ENCODE measurements around the gene CAMTA1. TPM values are rescaled to one million over a fixed set of nuclear protein-coding genes. Genes with fewer than 3 reads are reported as not detected.

Gene CAMTA1
- polyA plus RNA-seq, 1 donor from 2014 or later: 162 TPM

DNA sequence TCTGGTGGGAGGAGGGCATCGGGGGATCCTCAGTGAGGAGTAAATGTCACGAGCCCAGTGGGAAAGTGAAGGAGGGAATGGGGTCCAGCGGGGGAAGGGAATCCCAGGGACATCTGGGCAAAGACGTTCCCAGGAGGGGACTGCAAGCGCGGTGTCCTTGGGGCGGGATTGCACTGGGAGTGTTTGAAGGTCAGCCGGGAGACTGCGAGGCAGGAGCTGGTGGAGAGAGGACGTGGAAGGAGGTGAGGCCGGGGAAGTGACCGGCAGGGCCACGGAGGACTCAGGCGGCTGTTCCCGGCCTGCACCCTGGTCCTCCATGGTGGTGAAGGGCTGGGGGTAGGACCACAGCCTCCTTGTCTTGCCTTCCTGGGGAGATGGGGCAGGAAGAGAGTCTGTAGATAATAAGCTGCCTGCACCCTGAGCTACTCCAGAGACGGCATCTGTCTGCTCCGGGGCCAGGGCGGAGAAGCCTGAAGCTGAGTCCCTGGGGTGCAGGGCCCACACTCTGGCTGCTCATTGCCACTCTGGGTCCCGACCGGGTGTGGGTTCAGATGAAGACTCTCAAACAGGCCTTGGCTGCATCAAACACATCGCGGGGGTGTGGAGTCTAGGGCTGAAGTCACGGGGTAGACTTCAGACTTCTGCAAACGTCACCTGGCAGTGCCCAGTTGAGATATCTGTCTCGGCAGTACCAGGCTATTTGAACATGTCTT is 264.8 kb downstream of the CAMTA1 start:
- no peak overlapping the region for H3K9ac ChIP-seq (ENCODE audit: low read length)
- H3F3A ChIP-seq (ENCODE audit: insufficient read depth, low read length, poor library complexity, severe bottlenecking): no peaks in the 10 kb centered on the region
- no peaks in the 10 kb centered on the region for H3K9me2 ChIP-seq (ENCODE audit: insufficient read depth, low read length)
- no peaks in the 10 kb centered on the region for H4K20me1 ChIP-seq (ENCODE audit: insufficient read depth)
- no peaks in the 10 kb centered on the region for H3K36me3 ChIP-seq (ENCODE audit: insufficient read depth, low read length)
- no peak overlapping the region for H3K4me2 ChIP-seq (ENCODE audit: low read length)
- H3K27me3 ChIP-seq (ENCODE audit: insufficient read depth, low read depth, low read length): no peaks in the 10 kb centered on the region
- H2AFZ ChIP-seq (ENCODE audit: low read depth, low read length): no peak overlapping the region
- H3K79me2 ChIP-seq (replicated peaks; ENCODE audit: insufficient read depth, low read length): no peaks in the 10 kb centered on the region
- no peak overlapping the region for H3K27ac ChIP-seq (ENCODE audit: low read length)
- no peaks in the 10 kb centered on the region for H3K9me3 ChIP-seq (ENCODE audit: low read length)
- TF ChIP-seq SMC3 (conservative IDR thresholded peaks at IDR 0.05; ENCODE audit: poor library complexity): no peak
- no peak for TF ChIP-seq EP300 (conservative IDR thresholded peaks at IDR 0.05; ENCODE audit: poor library complexity, severe bottlenecking)
- no peak for TF ChIP-seq RAD21 (conservative IDR thresholded peaks at IDR 0.05)
- H3K4me3 ChIP-seq (ENCODE audit: low read length): no peak overlapping the region

DNA sequence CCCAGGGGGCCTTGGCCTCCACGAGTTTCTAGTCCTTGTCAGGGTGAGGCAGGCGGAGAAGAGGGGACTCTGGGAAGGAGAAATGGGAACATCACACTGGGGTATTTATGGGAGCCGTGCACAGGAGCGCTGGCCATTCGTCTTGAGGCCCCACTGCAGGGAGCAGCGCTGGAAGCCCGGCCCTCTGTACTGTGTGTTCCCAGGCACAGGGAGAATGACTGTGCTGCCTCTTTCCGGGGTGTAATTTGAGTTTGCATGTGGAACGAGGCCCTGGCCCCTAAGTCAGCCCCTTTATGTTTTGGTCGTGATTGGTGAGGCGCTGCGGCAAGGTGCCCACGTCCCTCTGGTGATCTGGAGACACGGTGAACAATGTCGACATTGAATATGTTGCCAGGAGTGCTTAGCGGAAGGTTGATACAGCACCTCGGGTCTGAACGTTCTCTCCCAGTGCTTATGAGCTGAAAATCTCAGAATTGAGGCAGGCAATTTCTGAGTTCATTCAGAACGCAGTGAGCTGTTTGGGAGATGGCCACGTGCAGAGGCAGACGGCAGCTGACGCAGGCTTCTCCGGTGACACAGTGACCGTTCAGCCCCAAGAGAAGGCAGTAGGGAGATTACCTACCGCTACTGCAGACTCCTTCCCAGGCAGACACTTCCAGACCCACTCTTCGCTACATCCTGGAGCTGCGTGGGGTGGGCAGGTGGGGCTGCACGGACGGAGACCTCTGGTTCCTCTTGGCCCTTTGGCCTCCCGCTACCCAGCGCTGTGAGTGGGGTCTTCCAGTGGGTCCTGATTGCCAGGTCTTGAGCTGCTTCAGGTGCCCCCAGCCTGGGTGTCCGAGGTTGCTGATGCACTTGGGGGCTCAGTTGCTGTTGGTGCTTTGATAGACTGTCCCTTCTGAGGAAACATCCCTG is 265.8 kb downstream of the CAMTA1 start:
- Histone ChIP-seq H2AFZ (ENCODE audit: low read depth, low read length) (no peak overlapping the region), H3K27me3 (ENCODE audit: insufficient read depth, low read depth, low read length) (no peaks in the 10 kb centered on the region)

More for the DNA sequence above, 265.8 kb downstream of the CAMTA1 start:
- Histone ChIP-seq H3F3A (ENCODE audit: insufficient read depth, low read length, poor library complexity, severe bottlenecking) (no peaks in the 10 kb centered on the region), H3K9me2 (ENCODE audit: insufficient read depth, low read length) (no peaks in the 10 kb centered on the region), H3K4me2 (ENCODE audit: low read length) (no peak overlapping the region), H3K4me3 (ENCODE audit: low read length) (no peak overlapping the region), H3K9ac (ENCODE audit: low read length) (no peak overlapping the region), H4K20me1 (ENCODE audit: insufficient read depth) (no peaks in the 10 kb centered on the region), H3K27ac (ENCODE audit: low read length) (no peak overlapping the region), H3K9me3 (ENCODE audit: low read length) (no peaks in the 10 kb centered on the region), H3K36me3 (ENCODE audit: insufficient read depth, low read length) (no peaks in the 10 kb centered on the region), H3K79me2 (replicated peaks; ENCODE audit: insufficient read depth, low read length) (no peaks in the 10 kb centered on the region)
- TF ChIP-seq EZH2 (IDR thresholded peaks at IDR 0.05; ENCODE audit: borderline replicate concordance, insufficient read depth, low read length, poor library complexity, severe bottlenecking) (no peak), RAD21 (conservative IDR thresholded peaks at IDR 0.05) (no peak), REST (IDR thresholded peaks at IDR 0.05; ENCODE audit: borderline replicate concordance) (no peak), SMC3 (conservative IDR thresholded peaks at IDR 0.05; ENCODE audit: poor library complexity) (no peak), MXI1 (conservative IDR thresholded peaks at IDR 0.05; ENCODE audit: poor library complexity, severe bottlenecking) (no peak), EP300 (conservative IDR thresholded peaks at IDR 0.05; ENCODE audit: poor library complexity, severe bottlenecking) (no peak), TAF1 (IDR thresholded peaks at IDR 0.05; ENCODE audit: low read depth) (no peak), POLR2AphosphoS5 (IDR thresholded peaks at IDR 0.05) (no peak)
- TF ChIP-seq, protein P1, sequence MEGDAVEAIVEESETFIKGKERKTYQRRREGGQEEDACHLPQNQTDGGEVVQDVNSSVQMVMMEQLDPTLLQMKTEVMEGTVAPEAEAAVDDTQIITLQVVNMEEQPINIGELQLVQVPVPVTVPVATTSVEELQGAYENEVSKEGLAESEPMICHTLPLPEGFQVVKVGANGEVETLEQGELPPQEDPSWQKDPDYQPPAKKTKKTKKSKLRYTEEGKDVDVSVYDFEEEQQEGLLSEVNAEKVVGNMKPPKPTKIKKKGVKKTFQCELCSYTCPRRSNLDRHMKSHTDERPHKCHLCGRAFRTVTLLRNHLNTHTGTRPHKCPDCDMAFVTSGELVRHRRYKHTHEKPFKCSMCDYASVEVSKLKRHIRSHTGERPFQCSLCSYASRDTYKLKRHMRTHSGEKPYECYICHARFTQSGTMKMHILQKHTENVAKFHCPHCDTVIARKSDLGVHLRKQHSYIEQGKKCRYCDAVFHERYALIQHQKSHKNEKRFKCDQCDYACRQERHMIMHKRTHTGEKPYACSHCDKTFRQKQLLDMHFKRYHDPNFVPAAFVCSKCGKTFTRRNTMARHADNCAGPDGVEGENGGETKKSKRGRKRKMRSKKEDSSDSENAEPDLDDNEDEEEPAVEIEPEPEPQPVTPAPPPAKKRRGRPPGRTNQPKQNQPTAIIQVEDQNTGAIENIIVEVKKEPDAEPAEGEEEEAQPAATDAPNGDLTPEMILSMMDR (IDR thresholded peaks at IDR 0.05; ENCODE audit: poor library complexity, severe bottlenecking): no peak

All from neural cell (in vitro differentiated cells).